GM12872 (cell line): ENCODE results near the gene ARHGEF10L.

Experiments
- CTCF ChIP-seq: IDR thresholded peaks from 3 replicates; pipeline ENCODE4 v1.5.1; 2011; ENCODE audit warnings: low read depth, mild to moderate bottlenecking, low read length, moderate library complexity; ENCODE audit not compliant: insufficient read depth

ARHGEF10L gene

GRCh38 chr1:17516303-17517214, 22.9 kb upstream of the ARHGEF10L start:
- TF ChIP-seq CTCF: no peak

- no peak for TF ChIP-seq CTCF
These were observed 19.5 kb upstream of the ARHGEF10L start for GRCh38 chr1:17520041-17520440.

- TF ChIP-seq CTCF: no peak
These were observed 18.8 kb upstream of the ARHGEF10L start for GRCh38 chr1:17520473-17521319.

- TF ChIP-seq CTCF: no peak
These were observed 17.4 kb upstream of the ARHGEF10L start for GRCh38 chr1:17521946-17522612.

GRCh38 chr1:17523321-17524041, 16.0 kb upstream of the ARHGEF10L start:
- no peak for TF ChIP-seq CTCF

GRCh38 chr1:17524645-17525044, 14.9 kb upstream of the ARHGEF10L start:
- no peak for TF ChIP-seq CTCF
